ENCODE measurements around the gene LAMTOR3. TPM values are rescaled to one million over a fixed set of nuclear protein-coding genes. Genes with fewer than 3 reads are reported as not detected.

Gene LAMTOR3
- total and polyA plus RNA-seq, 2 experiments from 2014 or later: 40.8 to 64.5 TPM

DNA sequence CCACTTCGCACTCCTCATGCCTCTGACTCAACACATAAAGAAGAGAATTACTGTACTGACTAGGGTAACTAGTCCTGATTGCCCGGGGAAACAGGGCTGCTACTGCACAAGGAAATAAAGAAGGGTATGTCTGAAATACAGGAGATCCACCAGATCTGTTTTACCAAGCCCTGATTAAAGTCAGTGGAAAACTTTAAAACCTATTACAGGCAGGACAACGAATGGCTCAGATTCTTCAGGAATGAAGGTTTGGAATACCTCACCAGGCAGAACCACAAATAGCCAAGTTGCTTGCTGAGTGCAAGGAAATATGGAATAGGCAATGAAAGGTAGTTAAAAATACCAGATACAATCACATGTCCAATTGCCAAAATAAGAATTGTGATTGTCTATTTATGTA, 17.3 kb downstream of the LAMTOR3 start (continued):
- TF ChIP-seq, protein P1, sequence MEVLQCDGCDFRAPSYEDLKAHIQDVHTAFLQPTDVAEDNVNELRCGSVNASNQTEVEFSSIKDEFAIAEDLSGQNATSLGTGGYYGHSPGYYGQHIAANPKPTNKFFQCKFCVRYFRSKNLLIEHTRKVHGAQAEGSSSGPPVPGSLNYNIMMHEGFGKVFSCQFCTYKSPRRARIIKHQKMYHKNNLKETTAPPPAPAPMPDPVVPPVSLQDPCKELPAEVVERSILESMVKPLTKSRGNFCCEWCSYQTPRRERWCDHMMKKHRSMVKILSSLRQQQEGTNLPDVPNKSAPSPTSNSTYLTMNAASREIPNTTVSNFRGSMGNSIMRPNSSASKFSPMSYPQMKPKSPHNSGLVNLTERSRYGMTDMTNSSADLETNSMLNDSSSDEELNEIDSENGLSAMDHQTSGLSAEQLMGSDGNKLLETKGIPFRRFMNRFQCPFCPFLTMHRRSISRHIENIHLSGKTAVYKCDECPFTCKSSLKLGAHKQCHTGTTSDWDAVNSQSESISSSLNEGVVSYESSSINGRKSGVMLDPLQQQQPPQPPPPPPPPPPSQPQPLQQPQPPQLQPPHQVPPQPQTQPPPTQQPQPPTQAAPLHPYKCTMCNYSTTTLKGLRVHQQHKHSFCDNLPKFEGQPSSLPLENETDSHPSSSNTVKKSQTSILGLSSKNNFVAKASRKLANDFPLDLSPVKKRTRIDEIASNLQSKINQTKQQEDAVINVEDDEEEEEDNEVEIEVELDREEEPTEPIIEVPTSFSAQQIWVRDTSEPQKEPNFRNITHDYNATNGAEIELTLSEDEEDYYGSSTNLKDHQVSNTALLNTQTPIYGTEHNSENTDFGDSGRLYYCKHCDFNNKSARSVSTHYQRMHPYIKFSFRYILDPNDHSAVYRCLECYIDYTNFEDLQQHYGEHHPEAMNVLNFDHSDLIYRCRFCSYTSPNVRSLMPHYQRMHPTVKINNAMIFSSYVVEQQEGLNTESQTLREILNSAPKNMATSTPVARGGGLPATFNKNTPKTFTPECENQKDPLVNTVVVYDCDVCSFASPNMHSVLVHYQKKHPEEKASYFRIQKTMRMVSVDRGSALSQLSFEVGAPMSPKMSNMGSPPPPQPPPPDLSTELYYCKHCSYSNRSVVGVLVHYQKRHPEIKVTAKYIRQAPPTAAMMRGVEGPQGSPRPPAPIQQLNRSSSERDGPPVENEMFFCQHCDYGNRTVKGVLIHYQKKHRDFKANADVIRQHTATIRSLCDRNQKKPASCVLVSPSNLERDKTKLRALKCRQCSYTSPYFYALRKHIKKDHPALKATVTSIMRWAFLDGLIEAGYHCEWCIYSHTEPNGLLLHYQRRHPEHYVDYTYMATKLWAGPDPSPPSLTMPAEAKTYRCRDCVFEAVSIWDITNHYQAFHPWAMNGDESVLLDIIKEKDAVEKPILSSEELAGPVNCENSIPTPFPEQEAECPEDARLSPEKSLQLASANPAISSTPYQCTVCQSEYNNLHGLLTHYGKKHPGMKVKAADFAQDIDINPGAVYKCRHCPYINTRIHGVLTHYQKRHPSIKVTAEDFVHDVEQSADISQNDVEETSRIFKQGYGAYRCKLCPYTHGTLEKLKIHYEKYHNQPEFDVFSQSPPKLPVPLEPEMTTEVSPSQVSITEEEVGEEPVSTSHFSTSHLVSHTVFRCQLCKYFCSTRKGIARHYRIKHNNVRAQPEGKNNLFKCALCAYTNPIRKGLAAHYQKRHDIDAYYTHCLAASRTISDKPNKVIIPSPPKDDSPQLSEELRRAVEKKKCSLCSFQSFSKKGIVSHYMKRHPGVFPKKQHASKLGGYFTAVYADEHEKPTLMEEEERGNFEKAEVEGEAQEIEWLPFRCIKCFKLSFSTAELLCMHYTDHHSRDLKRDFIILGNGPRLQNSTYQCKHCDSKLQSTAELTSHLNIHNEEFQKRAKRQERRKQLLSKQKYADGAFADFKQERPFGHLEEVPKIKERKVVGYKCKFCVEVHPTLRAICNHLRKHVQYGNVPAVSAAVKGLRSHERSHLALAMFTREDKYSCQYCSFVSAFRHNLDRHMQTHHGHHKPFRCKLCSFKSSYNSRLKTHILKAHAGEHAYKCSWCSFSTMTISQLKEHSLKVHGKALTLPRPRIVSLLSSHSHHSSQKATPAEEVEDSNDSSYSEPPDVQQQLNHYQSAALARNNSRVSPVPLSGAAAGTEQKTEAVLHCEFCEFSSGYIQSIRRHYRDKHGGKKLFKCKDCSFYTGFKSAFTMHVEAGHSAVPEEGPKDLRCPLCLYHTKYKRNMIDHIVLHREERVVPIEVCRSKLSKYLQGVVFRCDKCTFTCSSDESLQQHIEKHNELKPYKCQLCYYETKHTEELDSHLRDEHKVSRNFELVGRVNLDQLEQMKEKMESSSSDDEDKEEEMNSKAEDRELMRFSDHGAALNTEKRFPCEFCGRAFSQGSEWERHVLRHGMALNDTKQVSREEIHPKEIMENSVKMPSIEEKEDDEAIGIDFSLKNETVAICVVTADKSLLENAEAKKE (CRISPR knock-in tag; IDR thresholded peaks at IDR 0.05): no peak
- TF ChIP-seq REST (IDR thresholded peaks at IDR 0.05; ENCODE audit: unreplicated experiment) (no peak), JUNB (IDR thresholded peaks at IDR 0.05; ENCODE audit: unreplicated experiment) (no peak), STAT1 (IDR thresholded peaks at IDR 0.05; ENCODE audit: unreplicated experiment) (no peak), CREB1 (CRISPR knock-in tag; IDR thresholded peaks at IDR 0.05; ENCODE audit: low read depth) (no peak), ZNF331 (CRISPR knock-in tag; IDR thresholded peaks at IDR 0.05; ENCODE audit: low read depth) (no peak), EZH2phosphoT487 (IDR thresholded peaks at IDR 0.05; ENCODE audit: unreplicated experiment) (no peak)

Data from GM23338 (cell line).